ENCODE measurements around the gene SLC29A2. TPM values are rescaled to one million over a fixed set of nuclear protein-coding genes. Genes with fewer than 3 reads are reported as not detected.
A peak's percentile ranks its signal among the peaks of the same experiment; 100 is the strongest.

SLC29A2 gene
- total and polyA plus RNA-seq, 2 of the 8 experiments (the other 6 are each of a cell fraction or from before 2014, with no cell fraction given): 29.3 to 31.6 TPM

DNA sequence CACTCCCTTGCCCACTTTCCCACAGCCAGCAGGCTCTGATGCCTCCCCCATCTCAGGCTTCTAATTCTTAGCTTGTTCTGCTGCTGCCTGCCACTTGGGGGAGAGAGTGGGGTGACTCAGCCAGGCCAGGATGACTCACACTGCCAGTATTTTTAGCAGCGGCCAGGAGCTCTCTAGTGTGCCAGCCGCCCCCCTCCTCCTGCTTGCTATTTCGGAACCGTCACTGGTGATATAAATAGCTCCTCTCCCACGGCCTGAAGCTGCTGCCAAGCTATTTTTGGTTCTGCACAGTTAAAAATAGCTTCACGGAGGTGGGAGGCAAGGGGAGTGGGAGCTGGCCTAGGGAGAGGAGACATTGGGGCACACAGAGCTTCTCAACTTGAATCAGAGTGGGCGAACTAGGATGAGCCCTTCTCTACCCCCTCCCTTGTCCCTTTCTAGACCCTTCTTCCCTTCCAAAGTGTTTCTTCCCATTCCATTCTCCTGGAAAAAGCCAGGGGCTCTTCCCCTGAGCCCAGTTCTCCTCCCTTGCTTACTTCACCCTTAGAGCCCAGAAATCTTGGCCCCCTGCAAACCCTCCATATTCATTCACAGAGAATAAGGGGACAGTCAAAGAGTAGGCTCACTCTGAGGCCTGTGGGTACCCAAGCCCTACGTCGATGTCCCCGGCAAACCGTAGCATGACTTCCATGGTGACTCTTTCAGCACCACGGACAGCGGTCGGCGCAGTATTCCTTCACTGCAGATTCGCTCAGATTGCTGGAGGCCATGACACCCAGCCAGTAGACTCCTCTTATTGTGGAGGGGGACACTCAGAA is 46.8 kb upstream of the SLC29A2 start (continued):
- TF ChIP-seq, protein P1, sequence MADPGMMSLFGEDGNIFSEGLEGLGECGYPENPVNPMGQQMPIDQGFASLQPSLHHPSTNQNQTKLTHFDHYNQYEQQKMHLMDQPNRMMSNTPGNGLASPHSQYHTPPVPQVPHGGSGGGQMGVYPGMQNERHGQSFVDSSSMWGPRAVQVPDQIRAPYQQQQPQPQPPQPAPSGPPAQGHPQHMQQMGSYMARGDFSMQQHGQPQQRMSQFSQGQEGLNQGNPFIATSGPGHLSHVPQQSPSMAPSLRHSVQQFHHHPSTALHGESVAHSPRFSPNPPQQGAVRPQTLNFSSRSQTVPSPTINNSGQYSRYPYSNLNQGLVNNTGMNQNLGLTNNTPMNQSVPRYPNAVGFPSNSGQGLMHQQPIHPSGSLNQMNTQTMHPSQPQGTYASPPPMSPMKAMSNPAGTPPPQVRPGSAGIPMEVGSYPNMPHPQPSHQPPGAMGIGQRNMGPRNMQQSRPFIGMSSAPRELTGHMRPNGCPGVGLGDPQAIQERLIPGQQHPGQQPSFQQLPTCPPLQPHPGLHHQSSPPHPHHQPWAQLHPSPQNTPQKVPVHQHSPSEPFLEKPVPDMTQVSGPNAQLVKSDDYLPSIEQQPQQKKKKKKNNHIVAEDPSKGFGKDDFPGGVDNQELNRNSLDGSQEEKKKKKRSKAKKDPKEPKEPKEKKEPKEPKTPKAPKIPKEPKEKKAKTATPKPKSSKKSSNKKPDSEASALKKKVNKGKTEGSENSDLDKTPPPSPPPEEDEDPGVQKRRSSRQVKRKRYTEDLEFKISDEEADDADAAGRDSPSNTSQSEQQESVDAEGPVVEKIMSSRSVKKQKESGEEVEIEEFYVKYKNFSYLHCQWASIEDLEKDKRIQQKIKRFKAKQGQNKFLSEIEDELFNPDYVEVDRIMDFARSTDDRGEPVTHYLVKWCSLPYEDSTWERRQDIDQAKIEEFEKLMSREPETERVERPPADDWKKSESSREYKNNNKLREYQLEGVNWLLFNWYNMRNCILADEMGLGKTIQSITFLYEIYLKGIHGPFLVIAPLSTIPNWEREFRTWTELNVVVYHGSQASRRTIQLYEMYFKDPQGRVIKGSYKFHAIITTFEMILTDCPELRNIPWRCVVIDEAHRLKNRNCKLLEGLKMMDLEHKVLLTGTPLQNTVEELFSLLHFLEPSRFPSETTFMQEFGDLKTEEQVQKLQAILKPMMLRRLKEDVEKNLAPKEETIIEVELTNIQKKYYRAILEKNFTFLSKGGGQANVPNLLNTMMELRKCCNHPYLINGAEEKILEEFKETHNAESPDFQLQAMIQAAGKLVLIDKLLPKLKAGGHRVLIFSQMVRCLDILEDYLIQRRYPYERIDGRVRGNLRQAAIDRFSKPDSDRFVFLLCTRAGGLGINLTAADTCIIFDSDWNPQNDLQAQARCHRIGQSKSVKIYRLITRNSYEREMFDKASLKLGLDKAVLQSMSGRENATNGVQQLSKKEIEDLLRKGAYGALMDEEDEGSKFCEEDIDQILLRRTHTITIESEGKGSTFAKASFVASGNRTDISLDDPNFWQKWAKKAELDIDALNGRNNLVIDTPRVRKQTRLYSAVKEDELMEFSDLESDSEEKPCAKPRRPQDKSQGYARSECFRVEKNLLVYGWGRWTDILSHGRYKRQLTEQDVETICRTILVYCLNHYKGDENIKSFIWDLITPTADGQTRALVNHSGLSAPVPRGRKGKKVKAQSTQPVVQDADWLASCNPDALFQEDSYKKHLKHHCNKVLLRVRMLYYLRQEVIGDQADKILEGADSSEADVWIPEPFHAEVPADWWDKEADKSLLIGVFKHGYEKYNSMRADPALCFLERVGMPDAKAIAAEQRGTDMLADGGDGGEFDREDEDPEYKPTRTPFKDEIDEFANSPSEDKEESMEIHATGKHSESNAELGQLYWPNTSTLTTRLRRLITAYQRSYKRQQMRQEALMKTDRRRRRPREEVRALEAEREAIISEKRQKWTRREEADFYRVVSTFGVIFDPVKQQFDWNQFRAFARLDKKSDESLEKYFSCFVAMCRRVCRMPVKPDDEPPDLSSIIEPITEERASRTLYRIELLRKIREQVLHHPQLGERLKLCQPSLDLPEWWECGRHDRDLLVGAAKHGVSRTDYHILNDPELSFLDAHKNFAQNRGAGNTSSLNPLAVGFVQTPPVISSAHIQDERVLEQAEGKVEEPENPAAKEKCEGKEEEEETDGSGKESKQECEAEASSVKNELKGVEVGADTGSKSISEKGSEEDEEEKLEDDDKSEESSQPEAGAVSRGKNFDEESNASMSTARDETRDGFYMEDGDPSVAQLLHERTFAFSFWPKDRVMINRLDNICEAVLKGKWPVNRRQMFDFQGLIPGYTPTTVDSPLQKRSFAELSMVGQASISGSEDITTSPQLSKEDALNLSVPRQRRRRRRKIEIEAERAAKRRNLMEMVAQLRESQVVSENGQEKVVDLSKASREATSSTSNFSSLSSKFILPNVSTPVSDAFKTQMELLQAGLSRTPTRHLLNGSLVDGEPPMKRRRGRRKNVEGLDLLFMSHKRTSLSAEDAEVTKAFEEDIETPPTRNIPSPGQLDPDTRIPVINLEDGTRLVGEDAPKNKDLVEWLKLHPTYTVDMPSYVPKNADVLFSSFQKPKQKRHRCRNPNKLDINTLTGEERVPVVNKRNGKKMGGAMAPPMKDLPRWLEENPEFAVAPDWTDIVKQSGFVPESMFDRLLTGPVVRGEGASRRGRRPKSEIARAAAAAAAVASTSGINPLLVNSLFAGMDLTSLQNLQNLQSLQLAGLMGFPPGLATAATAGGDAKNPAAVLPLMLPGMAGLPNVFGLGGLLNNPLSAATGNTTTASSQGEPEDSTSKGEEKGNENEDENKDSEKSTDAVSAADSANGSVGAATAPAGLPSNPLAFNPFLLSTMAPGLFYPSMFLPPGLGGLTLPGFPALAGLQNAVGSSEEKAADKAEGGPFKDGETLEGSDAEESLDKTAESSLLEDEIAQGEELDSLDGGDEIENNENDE (IDR thresholded peaks at IDR 0.05; ENCODE audit: insufficient replicate concordance, low read length): no peak
- TF ChIP-seq KDM5A (IDR thresholded peaks at IDR 0.05; ENCODE audit: low read length) (no peak), JUN (IDR thresholded peaks at IDR 0.05; ENCODE audit: low read depth, low read length) (peak; percentile 92), MAFK (IDR thresholded peaks at IDR 0.05; ENCODE audit: low read depth, low read length) (peak; percentile 79; the same call in 1 of the 2 replicates), SUZ12 (IDR thresholded peaks at IDR 0.05; ENCODE audit: low read length) (no peak), SIX5 (IDR thresholded peaks at IDR 0.05; ENCODE audit: low read depth, low read length) (no peak), JUND (IDR thresholded peaks at IDR 0.05; ENCODE audit: low read length) (peak; percentile 99), GABPA (IDR thresholded peaks at IDR 0.05; ENCODE audit: borderline replicate concordance, insufficient read depth, low read length) (no peak)
- TF ChIP-seq, protein P2, sequence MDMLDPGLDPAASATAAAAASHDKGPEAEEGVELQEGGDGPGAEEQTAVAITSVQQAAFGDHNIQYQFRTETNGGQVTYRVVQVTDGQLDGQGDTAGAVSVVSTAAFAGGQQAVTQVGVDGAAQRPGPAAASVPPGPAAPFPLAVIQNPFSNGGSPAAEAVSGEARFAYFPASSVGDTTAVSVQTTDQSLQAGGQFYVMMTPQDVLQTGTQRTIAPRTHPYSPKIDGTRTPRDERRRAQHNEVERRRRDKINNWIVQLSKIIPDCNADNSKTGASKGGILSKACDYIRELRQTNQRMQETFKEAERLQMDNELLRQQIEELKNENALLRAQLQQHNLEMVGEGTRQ (IDR thresholded peaks at IDR 0.05; ENCODE audit: low read length): no peak
